Liver (tissue), 9 donors: ENCODE results near the gene MMD2. TPM values are rescaled to one million over a fixed set of nuclear protein-coding genes. Genes with fewer than 3 reads are reported as not detected.
A peak's percentile ranks its signal among the peaks of the same experiment; 100 is the strongest.

Experiments used
- DNase-seq: peaks from one replicate; pipeline ENCODE4 v3.0.0-alpha.2; 2017; ENCODE audit warnings: low spot score
- H3K27ac ChIP-seq, 2 donors: one replicate each; pipeline ENCODE4 v1.7.0; 2013; ENCODE audit warnings: inconsistent platforms in 2 of 2, low read length in 2 of 2, control low read depth in 1 of 2, low read depth in 1 of 2, mild to moderate bottlenecking in 1 of 2
- H3K27me3 ChIP-seq, 4 donors: one replicate each; pipeline versions ENCODE4 v1.6.1 to v1.7.0; 2013; ENCODE audit warnings: low read length in 3 of 4, inconsistent platforms in 1 of 4, mild to moderate bottlenecking in 1 of 4, moderate library complexity in 1 of 4; ENCODE audit not compliant: control insufficient read depth in 4 of 4, insufficient read depth in 4 of 4
- H3K36me3 ChIP-seq, 4 donors: one replicate each; pipeline versions ENCODE4 v1.6.1 to v1.7.0; 2013; ENCODE audit warnings: low read length in 3 of 4, mild to moderate bottlenecking in 3 of 4, low read depth in 1 of 4, moderate library complexity in 1 of 4; ENCODE audit not compliant: control insufficient read depth in 4 of 4, insufficient read depth in 3 of 4
- H3K4me1 ChIP-seq, 4 donors: one replicate each; pipeline versions ENCODE4 v1.6.1 to v1.7.0; 2013; ENCODE audit warnings: low read length in 3 of 4, mild to moderate bottlenecking in 3 of 4, moderate library complexity in 1 of 4; ENCODE audit not compliant: control insufficient read depth in 4 of 4, insufficient read depth in 4 of 4
- H3K4me3 ChIP-seq, 3 donors: one replicate each; pipeline versions ENCODE4 v1.6.1 to v1.7.0; 2013; ENCODE audit warnings: low read length in 3 of 3, control low read depth in 1 of 3, low read depth in 1 of 3, mild to moderate bottlenecking in 1 of 3
- H3K9ac ChIP-seq, 2 donors: one replicate each; pipeline ENCODE4 v1.7.0; 2013; ENCODE audit warnings: low read length in 2 of 2, mild to moderate bottlenecking in 2 of 2, moderate library complexity in 2 of 2, control low read depth in 1 of 2, low read depth in 1 of 2
- H3K9me3 ChIP-seq, 4 donors: one replicate each; pipeline versions ENCODE4 v1.6.1 to v1.7.0; 2013; ENCODE audit warnings: low read length in 3 of 4; ENCODE audit not compliant: control insufficient read depth in 4 of 4
- FOXA2 ChIP-seq: IDR thresholded peaks from 2 replicates; pipeline ENCODE4 v1.6.1; 2016; ENCODE audit warnings: antibody characterized with exemption
- GABPA ChIP-seq, 2 donors: IDR thresholded peaks in 1 of 2; conservative IDR thresholded peaks in 1 of 2; 2 replicates each; pipeline ENCODE4 v1.6.1; 2016; ENCODE audit warnings: antibody characterized with exemption in 2 of 2, mild to moderate bottlenecking in 1 of 2, moderate library complexity in 1 of 2
- HNF4G ChIP-seq: IDR thresholded peaks from 2 replicates; pipeline ENCODE4 v1.6.1; 2016; ENCODE audit warnings: antibody characterized with exemption
- JUND ChIP-seq, 2 donors: IDR thresholded peaks; 2 replicates each; pipeline ENCODE4 v1.6.1; 2016; ENCODE audit warnings: antibody characterized with exemption in 2 of 2
- RAD21 ChIP-seq, 2 donors: IDR thresholded peaks; 2 replicates each; pipeline ENCODE4 v1.6.1; 2016; ENCODE audit warnings: antibody characterized with exemption in 2 of 2, mild to moderate bottlenecking in 2 of 2
- RXRA ChIP-seq, 2 donors: IDR thresholded peaks; 2 replicates each; pipeline ENCODE4 v1.6.1; 2017 to 2018; ENCODE audit warnings: antibody characterized with exemption in 2 of 2, mild to moderate bottlenecking in 1 of 2
- TAF1 ChIP-seq: conservative IDR thresholded peaks from 2 replicates; pipeline ENCODE4 v1.6.1; 2016; ENCODE audit warnings: antibody characterized with exemption, mild to moderate bottlenecking
- YY1 ChIP-seq: IDR thresholded peaks from 2 replicates; pipeline ENCODE4 v1.6.1; 2016; ENCODE audit warnings: antibody characterized with exemption, mild to moderate bottlenecking
- WGBS: extraction: QIAGEN DNeasy Blood & Tissue Kit; methylation state at CpG from one replicate; pipeline ENCODE4 v1.1.7; 2013; 5-methylcytosine and 5-hydroxymethylcytosine counted together
- polyA plus RNA-seq, 2 donors: library from polyadenylated mRNA; stranded (reverse) in 1 of 2; unstranded in 1 of 2; fragments of 200-250 nt in 1 of 2; fragments of >200 nt in 1 of 2; fragmentation: Nextera tagmentation in 1 of 2; extraction: Ambion mirVana in 1 of 2; gene quantifications; one replicate each; pipeline versions ENCODE4 v1.2.1 to v1.2.3, GENCODE V29; 2013 to 2015
- total RNA-seq, 2 donors: library from RNA; depleted of rRNA; stranded (reverse); fragments of >200 nt; gene quantifications; one replicate each; pipeline ENCODE4 v1.2.3, GENCODE V29; 2014
- TF ChIP-seq, protein P1 (sequence below): fragments of 150-350 bp; IDR thresholded peaks from 2 replicates; pipeline ENCODE4 v1.5.1; 2017; ENCODE audit warnings: improper control_type of control experiment, low read depth, low read length; ENCODE audit not compliant: missing input control
- TF ChIP-seq, protein P2 (sequence below): IDR thresholded peaks from 2 replicates; pipeline ENCODE4 v1.6.1; 2016; ENCODE audit warnings: antibody characterized with exemption
- donor health status: healthy.
- donor health status: healthy.
- donor health status: healthy.
- donor health status: healthy.
- donor health status: healthy.

MMD2 gene
- total and polyA plus RNA-seq, 4 donors, result not detected

DNA sequence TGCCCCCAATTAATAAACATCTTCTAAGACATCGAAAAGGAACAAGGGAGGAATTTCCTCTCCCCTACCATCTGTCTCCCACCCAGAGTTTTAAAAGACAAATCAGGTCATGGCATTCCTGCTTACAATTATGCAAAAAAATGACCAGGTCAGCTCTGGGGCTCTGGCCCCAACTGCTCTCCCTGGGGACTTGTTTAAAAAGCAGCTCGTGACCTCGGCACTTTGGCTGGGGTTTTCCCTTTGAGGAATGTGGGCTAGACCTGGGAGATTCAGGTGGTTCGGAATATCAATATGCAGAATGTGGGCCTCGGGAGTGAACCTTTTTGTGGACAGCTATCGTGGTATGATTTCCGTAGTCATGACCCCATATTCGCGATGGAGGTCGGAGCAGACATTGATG lies 74.8 kb downstream of the MMD2 start:
- no peak for TF ChIP-seq JUND (IDR thresholded peaks at IDR 0.05)
- no peak overlapping the region for H3K9ac ChIP-seq
- peaks cover 0 to 14% (median 4%) of the 10 kb centered on the region in 4 donors for H3K27me3 ChIP-seq
- peaks cover 0 to 14% (median 4%) of the 10 kb centered on the region in 4 donors for H3K4me1 ChIP-seq
- no peak for DNase-seq
- no peaks in the 10 kb centered on the region for H3K9me3 ChIP-seq
- no peaks in the 10 kb centered on the region for H3K36me3 ChIP-seq
- H3K27ac ChIP-seq, result no peak overlapping the region
- no peak overlapping the region for H3K4me3 ChIP-seq
- whole genome bisulfite sequencing, result 82% methylated on average over 10 of the region's 10 CpGs

DNA sequence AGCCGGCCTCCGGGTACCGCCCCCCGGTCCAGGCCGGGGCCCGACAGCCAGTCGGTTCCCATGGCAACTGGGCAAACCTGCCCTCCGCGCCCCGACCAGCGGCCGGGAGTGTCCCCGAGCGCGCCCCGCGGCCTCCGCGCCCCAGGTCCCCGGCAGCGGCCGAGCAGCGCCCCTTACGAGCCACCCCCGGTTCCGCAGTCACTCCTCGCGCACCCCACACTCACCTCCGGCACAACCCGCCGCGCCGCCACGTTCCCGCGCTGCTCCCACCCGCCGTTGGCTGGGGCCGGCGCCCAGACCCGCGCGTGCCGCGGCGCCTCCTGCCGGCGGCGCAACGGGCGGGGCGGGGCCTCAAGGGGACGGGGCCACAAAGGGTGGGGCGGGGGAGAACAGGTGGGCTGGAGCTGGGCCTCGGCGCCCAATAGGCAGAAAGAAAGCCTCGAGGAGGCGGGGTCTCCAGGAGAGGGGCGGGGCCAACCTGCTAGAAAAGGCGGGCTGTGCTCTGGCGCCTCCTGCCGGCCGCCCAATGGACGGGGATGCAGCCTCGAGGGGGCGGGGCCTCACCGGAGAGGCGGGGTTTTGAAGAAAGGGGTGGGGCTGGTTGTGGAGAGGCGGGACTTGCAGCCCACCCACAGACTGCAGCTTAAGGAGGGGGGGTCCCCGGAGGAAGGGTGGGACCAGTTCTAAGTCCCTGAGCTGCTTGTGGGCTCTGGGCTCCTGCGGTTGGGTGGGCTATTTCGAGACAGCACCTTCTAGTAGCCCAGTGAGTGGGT lies 75.4 kb downstream of the MMD2 start, which contains the start of gene RADIL:
RADIL (minus strand) TSS at position 345 of the 773 bp plus-strand sequence. CDS start 5,577 bp downstream, outside the sequence.
- no peaks in the 10 kb centered on the region for H3K9me3 ChIP-seq
- no peak for TF ChIP-seq TAF1
- TF ChIP-seq, protein P1, sequence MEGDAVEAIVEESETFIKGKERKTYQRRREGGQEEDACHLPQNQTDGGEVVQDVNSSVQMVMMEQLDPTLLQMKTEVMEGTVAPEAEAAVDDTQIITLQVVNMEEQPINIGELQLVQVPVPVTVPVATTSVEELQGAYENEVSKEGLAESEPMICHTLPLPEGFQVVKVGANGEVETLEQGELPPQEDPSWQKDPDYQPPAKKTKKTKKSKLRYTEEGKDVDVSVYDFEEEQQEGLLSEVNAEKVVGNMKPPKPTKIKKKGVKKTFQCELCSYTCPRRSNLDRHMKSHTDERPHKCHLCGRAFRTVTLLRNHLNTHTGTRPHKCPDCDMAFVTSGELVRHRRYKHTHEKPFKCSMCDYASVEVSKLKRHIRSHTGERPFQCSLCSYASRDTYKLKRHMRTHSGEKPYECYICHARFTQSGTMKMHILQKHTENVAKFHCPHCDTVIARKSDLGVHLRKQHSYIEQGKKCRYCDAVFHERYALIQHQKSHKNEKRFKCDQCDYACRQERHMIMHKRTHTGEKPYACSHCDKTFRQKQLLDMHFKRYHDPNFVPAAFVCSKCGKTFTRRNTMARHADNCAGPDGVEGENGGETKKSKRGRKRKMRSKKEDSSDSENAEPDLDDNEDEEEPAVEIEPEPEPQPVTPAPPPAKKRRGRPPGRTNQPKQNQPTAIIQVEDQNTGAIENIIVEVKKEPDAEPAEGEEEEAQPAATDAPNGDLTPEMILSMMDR, result peak; percentile 35
- peak; percentile 52 to 66 for TF ChIP-seq RAD21 (IDR thresholded peaks at IDR 0.05)
- no peak within 1 kb of the TSS for H3K9ac ChIP-seq
- DNase-seq, result peak; percentile 89
- H3K27me3 ChIP-seq, result peaks cover 0 to 18% (median 4%) of the 10 kb centered on the region in 4 donors
- peak within 1 kb of the TSS in 1 of 3 donors; percentile 51 for H3K4me3 ChIP-seq
- peaks cover 0 to 14% (median 4%) of the 10 kb centered on the region in 4 donors for H3K4me1 ChIP-seq
- 7% methylated on average over 72 of the region's 72 CpGs for WGBS
- H3K36me3 ChIP-seq, result no peaks in the 10 kb centered on the region
- peak within 1 kb of the TSS in 1 of 2 donors; percentile 3 for H3K27ac ChIP-seq

DNA sequence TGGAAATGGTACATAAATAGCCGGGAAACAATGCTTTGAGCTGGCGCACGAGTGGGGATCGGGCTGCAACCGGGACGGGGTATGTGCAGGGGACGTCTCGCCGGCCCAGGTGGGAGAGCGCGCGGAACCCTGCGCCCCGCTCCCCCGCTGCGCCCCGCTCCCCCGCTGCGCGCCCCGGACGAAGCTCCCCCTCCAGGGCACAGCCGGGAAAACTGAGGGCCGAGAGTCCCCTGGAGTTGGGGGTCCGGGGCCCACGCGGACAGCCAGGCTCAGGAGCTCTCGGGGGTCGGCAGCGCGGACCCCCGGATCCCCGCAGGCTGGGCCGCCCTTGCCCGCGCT lies 76.0 kb downstream of the MMD2 start:
- Histone ChIP-seq H3K36me3 (no peaks in the 10 kb centered on the region), H3K27ac (peak overlapping the region in 1 of 2 donors; percentile 3), H3K27me3 (peaks cover 0 to 20% (median 4%) of the 10 kb centered on the region in 4 donors), H3K4me3 (peak overlapping the region in 1 of 3 donors; percentile 51), H3K4me1 (peaks cover 0 to 14% (median 4%) of the 10 kb centered on the region in 4 donors), H3K9me3 (no peaks in the 10 kb centered on the region), H3K9ac (no peak overlapping the region)
- no peak for DNase-seq
- TF ChIP-seq RXRA (IDR thresholded peaks at IDR 0.05) (no peak), FOXA2 (no peak), JUND (IDR thresholded peaks at IDR 0.05) (no peak), GABPA (IDR thresholded peaks at IDR 0.05 in 1 of 2, conservative IDR thresholded peaks at IDR 0.05 in 1 of 2) (no peak), TAF1 (no peak), YY1 (no peak), HNF4G (no peak)
- TF ChIP-seq, protein P1, result no peak
- TF ChIP-seq, protein P2, sequence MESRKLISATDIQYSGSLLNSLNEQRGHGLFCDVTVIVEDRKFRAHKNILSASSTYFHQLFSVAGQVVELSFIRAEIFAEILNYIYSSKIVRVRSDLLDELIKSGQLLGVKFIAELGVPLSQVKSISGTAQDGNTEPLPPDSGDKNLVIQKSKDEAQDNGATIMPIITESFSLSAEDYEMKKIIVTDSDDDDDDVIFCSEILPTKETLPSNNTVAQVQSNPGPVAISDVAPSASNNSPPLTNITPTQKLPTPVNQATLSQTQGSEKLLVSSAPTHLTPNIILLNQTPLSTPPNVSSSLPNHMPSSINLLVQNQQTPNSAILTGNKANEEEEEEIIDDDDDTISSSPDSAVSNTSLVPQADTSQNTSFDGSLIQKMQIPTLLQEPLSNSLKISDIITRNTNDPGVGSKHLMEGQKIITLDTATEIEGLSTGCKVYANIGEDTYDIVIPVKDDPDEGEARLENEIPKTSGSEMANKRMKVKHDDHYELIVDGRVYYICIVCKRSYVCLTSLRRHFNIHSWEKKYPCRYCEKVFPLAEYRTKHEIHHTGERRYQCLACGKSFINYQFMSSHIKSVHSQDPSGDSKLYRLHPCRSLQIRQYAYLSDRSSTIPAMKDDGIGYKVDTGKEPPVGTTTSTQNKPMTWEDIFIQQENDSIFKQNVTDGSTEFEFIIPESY, result no peak
- 7% methylated on average over 36 of the region's 36 CpGs for WGBS
